GM19023 (cell line): ENCODE measurements around the gene OTOS.

ENCODE experiments used
- ATAC-seq: cut with Tn5 transposase; IDR thresholded peaks from one replicate; pipeline ENCODE4 v1.9.1; 2021; ENCODE audit warnings: mild to moderate bottlenecking, moderate library complexity; ENCODE audit not compliant: unreplicated experiment

The OTOS gene

GRCh38 chr2:240140511-240140910 lies at the start of gene OTOS:
TSS of gene OTOS (minus strand) at chr2:240140658. CDS start at chr2:240140326, 332 bp downstream.
- ATAC-seq = no peak

- ATAC-seq = no peak
Observed at GRCh38 chr2:240189686-240190085, 49.2 kb upstream of the OTOS start.

- ATAC-seq = no peak
Observed at GRCh38 chr2:240187989-240188590, 47.6 kb upstream of the OTOS start.

- no peak for ATAC-seq
Observed at GRCh38 chr2:240186191-240186725, 45.8 kb upstream of the OTOS start.

GRCh38 chr2:240184656-240185055 lies 44.2 kb upstream of the OTOS start:
- ATAC-seq = no peak

GRCh38 chr2:240183875-240184590 lies 43.6 kb upstream of the OTOS start:
- no peak for ATAC-seq

GRCh38 chr2:240183006-240183874 lies 42.8 kb upstream of the OTOS start:
- ATAC-seq = no peak

- ATAC-seq = no peak
Observed at GRCh38 chr2:240182476-240182875, 42.0 kb upstream of the OTOS start.

GRCh38 chr2:240182001-240182400 lies 41.5 kb upstream of the OTOS start:
- ATAC-seq = no peak

GRCh38 chr2:240179941-240180666 lies 39.6 kb upstream of the OTOS start:
- no peak for ATAC-seq

GRCh38 chr2:240179186-240179815 lies 38.8 kb upstream of the OTOS start:
- ATAC-seq = no peak

- no peak for ATAC-seq
Observed at GRCh38 chr2:240178564-240178963, 38.1 kb upstream of the OTOS start.

GRCh38 chr2:240174496-240174895 lies 34.0 kb upstream of the OTOS start:
- no peak for ATAC-seq

- no peak for ATAC-seq
Observed at GRCh38 chr2:240172071-240172895, 31.8 kb upstream of the OTOS start.

- no peak for ATAC-seq
Observed at GRCh38 chr2:240170883-240171282, 30.4 kb upstream of the OTOS start.

- ATAC-seq = no peak
Observed at GRCh38 chr2:240170354-240170735, 29.9 kb upstream of the OTOS start.

- ATAC-seq = no peak
Observed at GRCh38 chr2:240169486-240170353, 29.3 kb upstream of the OTOS start.

- no peak for ATAC-seq
Observed at GRCh38 chr2:240168546-240169361, 28.3 kb upstream of the OTOS start.
